Panc1 (cell line): ENCODE measurements around the gene ARID4A.

ENCODE experiments used
- CTCF ChIP-seq: fragments of 450-650 bp; IDR thresholded peaks from 2 replicates; pipeline ENCODE4 v1.5.1; 2017; ENCODE audit warnings: mild to moderate bottlenecking
- POLR2AphosphoS5 ChIP-seq: IDR thresholded peaks from 2 replicates; pipeline ENCODE4 v1.6.1; 2012; ENCODE audit warnings: mild to moderate bottlenecking, low read depth, low read length, moderate library complexity

- no peak for TF ChIP-seq CTCF
- no peak for TF ChIP-seq POLR2AphosphoS5
These were observed 10.7 kb upstream of the ARID4A start for GRCh38 chr14:58287607-58288042.
